HCT116 (cell line): ENCODE results near the gene UVRAG. TPM values are rescaled to one million over a fixed set of nuclear protein-coding genes. Genes with fewer than 3 reads are reported as not detected.

Source experiments
- ATAC-seq: fragments of 200-7000 bp; cut with Tn5 transposase; 2 replicates; pipeline ENCODE4 v1.9.1; 2020; ENCODE audit warnings: mild to moderate bottlenecking, moderate library complexity
- BruUV-seq: library from RNA; stranded (reverse); fragments of 400-500 nt; replicated peaks from 2 replicates; lab custom pipeline; 2021; lab: Mats Ljungman, UMichigan
- CTCF ChIA-PET: fragments of 300-600 bp; sonication (Branson Sonifier 250); formaldehyde crosslinking; loops from one replicate; lab custom pipeline; 2021; ENCODE audit warnings: antibody characterized with exemption; lab: Charles Lee
- POLR2A ChIA-PET: fragments of 300-600, 350-600 bp; sonication (Branson Sonifier 250); formaldehyde crosslinking; loops from one replicate; lab custom pipeline; 2021; ENCODE audit warnings: antibody characterized with exemption; lab: Charles Lee
- RAD21 ChIA-PET, 2 experiments: fragments of 300-600 bp; sonication (Branson Sonifier 250); formaldehyde crosslinking; loops; one replicate each; lab custom pipeline; 2023; ENCODE audit warnings: low total read pairs in 2 of 2; ENCODE audit not compliant: uncharacterized antibody in 2 of 2, unreplicated experiment in 2 of 2, low non-redundant PET in 1 of 2; lab: Charles Lee
- DNase-seq: peaks from one replicate; pipeline ENCODE4 v3.0.0-alpha.2; 2010; ENCODE audit warnings: low read depth, low spot score
- H2AFZ ChIP-seq: fragments of 200-600 bp; shearing (Covaris generic), sonication (generic); 2 replicates; pipeline ENCODE4 v1.6.1; 2017; ENCODE audit warnings: low read depth, mixed run types, mixed read lengths, antibody characterized with exemption, low read length; ENCODE audit not compliant: poor library complexity, severe bottlenecking
- H3K27ac ChIP-seq: 2 replicates; pipeline ENCODE4 v1.5.1; 2012; ENCODE audit warnings: low read depth, low read length
- H3K27me3 ChIP-seq: fragments of 200-600 bp; sonication (generic); 2 replicates; pipeline ENCODE4 v1.6.1; 2016; ENCODE audit warnings: mixed run types, low read length, mixed read lengths; ENCODE audit not compliant: insufficient read depth
- H3K36me3 ChIP-seq, 2 experiments: fragments of 200-500 bp in 1 of 2; fragments of 200-600 bp in 1 of 2; sonication (Bioruptor generic) in 1 of 2; sonication (generic) in 1 of 2; 2 replicates each; pipeline versions ENCODE4 v1.5.1 to v1.6.1; 2014 to 2016; ENCODE audit warnings: low read length in 2 of 2, inconsistent platforms in 1 of 2, mixed read lengths in 1 of 2, mixed run types in 1 of 2; ENCODE audit not compliant: insufficient read depth in 2 of 2, control insufficient read depth in 1 of 2
- H3K4me1 ChIP-seq, 2 experiments: fragments of 200-600 bp in 1 of 2; sonication (generic) in 1 of 2; 2 replicates each; pipeline versions ENCODE4 v1.5.1 to v1.6.1; 2012 to 2017; ENCODE audit warnings: low read length in 2 of 2, inconsistent platforms in 1 of 2, mild to moderate bottlenecking in 1 of 2, mixed read lengths in 1 of 2, mixed run types in 1 of 2, moderate library complexity in 1 of 2; ENCODE audit not compliant: insufficient read depth in 2 of 2, control insufficient read depth in 1 of 2
- H3K4me2 ChIP-seq: fragments of 200-600 bp; sonication (generic); 2 replicates; pipeline ENCODE4 v1.6.1; 2017; ENCODE audit warnings: mixed run types, low read length, mixed read lengths
- H3K4me3 ChIP-seq, 2 experiments: fragments of 200-600 bp in 1 of 2; sonication (generic) in 1 of 2; replicated peaks in 1 of 2; 2 replicates each; pipeline ENCODE4 v1.5.1; 2011 to 2016; ENCODE audit warnings: low read length in 2 of 2, control low read depth in 1 of 2, low read depth in 1 of 2, mild to moderate bottlenecking in 1 of 2, mixed read lengths in 1 of 2, mixed run types in 1 of 2
- H3K79me2 ChIP-seq: fragments of 200-600 bp; sonication (generic); 2 replicates; pipeline ENCODE4 v1.6.1; 2017; ENCODE audit warnings: mild to moderate bottlenecking, mixed run types, low read length, moderate library complexity, mixed read lengths; ENCODE audit not compliant: insufficient read depth
- H3K9ac ChIP-seq: fragments of 200-600 bp; sonication (generic); 2 replicates; pipeline ENCODE4 v1.6.1; 2016; ENCODE audit warnings: low read length, mixed read lengths
- H3K9me2 ChIP-seq: fragments of 200-600 bp; sonication (generic), shearing (Covaris generic); 2 replicates; pipeline ENCODE4 v1.6.1; 2017; ENCODE audit warnings: mixed run types, mild to moderate bottlenecking, moderate library complexity; ENCODE audit not compliant: insufficient read depth
- H3K9me3 ChIP-seq, 2 experiments: fragments of 200-500 bp in 1 of 2; fragments of 200-600 bp in 1 of 2; sonication (Bioruptor generic) in 1 of 2; sonication (generic) in 1 of 2; 2 replicates each; pipeline ENCODE4 v1.6.1; 2014 to 2017; ENCODE audit warnings: low read length in 2 of 2, mixed read lengths in 2 of 2, inconsistent platforms in 1 of 2, low read depth in 1 of 2, mild to moderate bottlenecking in 1 of 2, mixed run types in 1 of 2, moderate library complexity in 1 of 2; ENCODE audit not compliant: control insufficient read depth in 1 of 2, insufficient read depth in 1 of 2
- H4K20me1 ChIP-seq: fragments of 200-600 bp; sonication (generic), shearing (Covaris generic); 2 replicates; pipeline ENCODE4 v1.6.1; 2017; ENCODE audit warnings: mixed run types, mild to moderate bottlenecking, moderate library complexity; ENCODE audit not compliant: insufficient read depth
- CBX3 ChIP-seq: IDR thresholded peaks from 2 replicates; pipeline ENCODE4 v1.6.1; 2012; ENCODE audit warnings: low read depth
- CEBPB ChIP-seq: IDR thresholded peaks from 2 replicates; pipeline ENCODE4 v1.6.1; 2012; ENCODE audit warnings: low read depth
- EGR1 ChIP-seq: IDR thresholded peaks from 2 replicates; pipeline ENCODE4 v1.6.1; 2012; ENCODE audit warnings: low read depth
- EZH2phosphoT487 ChIP-seq: fragments of 200-600 bp; IDR thresholded peaks from 2 replicates; pipeline ENCODE4 v1.6.1; 2018; ENCODE audit warnings: antibody characterized with exemption, borderline replicate concordance
- FOSL1 ChIP-seq: IDR thresholded peaks from 2 replicates; pipeline ENCODE4 v1.6.1; 2012; ENCODE audit warnings: low read depth
- JUND ChIP-seq: IDR thresholded peaks from 2 replicates; pipeline ENCODE4 v1.6.1; 2012
- POLR2A ChIP-seq: IDR thresholded peaks from 2 replicates; pipeline ENCODE4 v1.7.0; 2011; ENCODE audit warnings: borderline replicate concordance; ENCODE audit not compliant: insufficient read depth, insufficient read length; ENCODE audit errors: extremely low read depth
- POLR2AphosphoS5 ChIP-seq: IDR thresholded peaks from 2 replicates; pipeline ENCODE4 v1.6.1; 2011; ENCODE audit warnings: mild to moderate bottlenecking, low read depth, low read length, moderate library complexity
- RAD21 ChIP-seq: IDR thresholded peaks from 2 replicates; pipeline ENCODE4 v1.6.1; 2012; ENCODE audit warnings: low read depth, mild to moderate bottlenecking
- SIN3A ChIP-seq: IDR thresholded peaks from 2 replicates; pipeline ENCODE4 v1.6.1; 2012; ENCODE audit warnings: low read depth
- TCF7L2 ChIP-seq: IDR thresholded peaks from 2 replicates; pipeline ENCODE4 v1.7.0; 2011; ENCODE audit warnings: borderline replicate concordance, inconsistent platforms; ENCODE audit not compliant: insufficient read depth, insufficient read length; ENCODE audit errors: extremely low read depth
- YY1 ChIP-seq: IDR thresholded peaks from 2 replicates; pipeline ENCODE4 v1.6.1; 2011; ENCODE audit warnings: low read length, low read depth, moderate library complexity, mild to moderate bottlenecking; ENCODE audit not compliant: insufficient replicate concordance; ENCODE audit errors: extremely low read depth
- ZBTB33 ChIP-seq: IDR thresholded peaks from 2 replicates; pipeline ENCODE4 v1.6.1; 2011; ENCODE audit warnings: mild to moderate bottlenecking, low read length, moderate library complexity; ENCODE audit not compliant: insufficient replicate concordance; ENCODE audit errors: extremely low read depth
- ZFX ChIP-seq: fragments of 450-650 bp; IDR thresholded peaks from 2 replicates; pipeline ENCODE4 v1.6.1; 2017
- ZNF274 ChIP-seq: fragments of 200-500 bp; sonication (Bioruptor generic); IDR thresholded peaks from 2 replicates; pipeline ENCODE4 v1.6.1; 2014; ENCODE audit warnings: mild to moderate bottlenecking, low read depth, low read length, inconsistent platforms
- intact Hi-C: fragments of 100-400 bp; cut with micrococcal nuclease; formaldehyde crosslinking; loops from 2 replicates; pipeline ENCODE4 v1.10.0; 2022
- total RNA-seq: library from RNA; stranded (reverse); gene quantifications from one replicate; pipeline ENCODE4 v1.2.1, GENCODE V29; 2021; ENCODE audit not compliant: unreplicated experiment
- TF ChIP-seq, protein P1 (sequence below): IDR thresholded peaks from 2 replicates; pipeline ENCODE4 v1.6.1; 2012; ENCODE audit warnings: low read depth
- TF ChIP-seq, protein P2 (sequence below): IDR thresholded peaks from 2 replicates; pipeline ENCODE4 v1.6.1; 2012
- TF ChIP-seq, protein P3 (sequence below), 3 experiments: fragments of 200-600 bp in 1 of 3; sonication (generic) in 1 of 3; IDR thresholded peaks in 2 of 3; conservative IDR thresholded peaks in 1 of 3; 2 replicates each; pipeline ENCODE4 v1.5.1; 2012 to 2017; ENCODE audit warnings: low read depth in 2 of 3, low read length in 2 of 3, antibody characterized with exemption in 1 of 3, borderline replicate concordance in 1 of 3, control low read depth in 1 of 3, mild to moderate bottlenecking in 1 of 3, mixed read lengths in 1 of 3, mixed run types in 1 of 3, moderate library complexity in 1 of 3; ENCODE audit not compliant: insufficient read depth in 1 of 3
- TF ChIP-seq, protein P4 (sequence below): IDR thresholded peaks from 2 replicates; pipeline ENCODE4 v1.6.1; 2012

Gene UVRAG
- total RNA-seq, 1 experiment from 2014 or later: 12.3 TPM

DNA sequence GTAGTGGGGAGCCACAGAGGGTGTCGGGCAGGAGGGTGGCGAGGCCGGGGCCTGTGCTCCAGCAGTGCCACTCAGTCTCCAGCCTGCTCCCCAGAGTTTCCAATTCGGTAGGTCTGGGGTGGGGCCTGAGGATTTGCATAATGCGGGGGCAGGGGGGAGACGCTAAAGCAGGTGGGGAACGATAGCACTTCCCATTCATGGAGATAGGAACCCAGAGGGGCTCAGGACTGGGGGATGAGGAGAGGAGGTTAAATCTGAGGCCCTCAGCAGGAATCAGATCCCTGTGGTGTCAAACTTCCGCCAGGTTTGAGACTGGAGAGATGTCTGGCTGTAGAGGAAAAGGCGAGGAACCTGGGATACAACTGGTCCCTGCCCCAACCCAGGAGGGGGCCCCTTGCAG is 361.5 kb downstream of the UVRAG start:
- Histone ChIP-seq H3K27ac (no peak overlapping the region), H2AFZ (no peak overlapping the region), H3K4me3 (no peak overlapping the region), H4K20me1 (no peaks in the 10 kb centered on the region), H3K36me3 (no peaks in the 10 kb centered on the region), H3K9me3 (no peaks in the 10 kb centered on the region), H3K9ac (no peak overlapping the region), H3K4me1 (no peaks in the 10 kb centered on the region), H3K4me2 (no peak overlapping the region), H3K27me3 (no peaks in the 10 kb centered on the region), H3K9me2 (no peaks in the 10 kb centered on the region), H3K79me2 (no peaks in the 10 kb centered on the region)
- intact Hi-C loops: no loop called here
- ChIA-PET RAD21 (no interaction called here), CTCF (no interaction called here), POLR2A (no interaction called here)
- no peak for ATAC-seq
- no peak for TF ChIP-seq CEBPB
- TF ChIP-seq SIN3A: no peak
- TF ChIP-seq YY1: no peak
- TF ChIP-seq CBX3: no peak
- no peak for TF ChIP-seq ZBTB33
- TF ChIP-seq, protein P1, sequence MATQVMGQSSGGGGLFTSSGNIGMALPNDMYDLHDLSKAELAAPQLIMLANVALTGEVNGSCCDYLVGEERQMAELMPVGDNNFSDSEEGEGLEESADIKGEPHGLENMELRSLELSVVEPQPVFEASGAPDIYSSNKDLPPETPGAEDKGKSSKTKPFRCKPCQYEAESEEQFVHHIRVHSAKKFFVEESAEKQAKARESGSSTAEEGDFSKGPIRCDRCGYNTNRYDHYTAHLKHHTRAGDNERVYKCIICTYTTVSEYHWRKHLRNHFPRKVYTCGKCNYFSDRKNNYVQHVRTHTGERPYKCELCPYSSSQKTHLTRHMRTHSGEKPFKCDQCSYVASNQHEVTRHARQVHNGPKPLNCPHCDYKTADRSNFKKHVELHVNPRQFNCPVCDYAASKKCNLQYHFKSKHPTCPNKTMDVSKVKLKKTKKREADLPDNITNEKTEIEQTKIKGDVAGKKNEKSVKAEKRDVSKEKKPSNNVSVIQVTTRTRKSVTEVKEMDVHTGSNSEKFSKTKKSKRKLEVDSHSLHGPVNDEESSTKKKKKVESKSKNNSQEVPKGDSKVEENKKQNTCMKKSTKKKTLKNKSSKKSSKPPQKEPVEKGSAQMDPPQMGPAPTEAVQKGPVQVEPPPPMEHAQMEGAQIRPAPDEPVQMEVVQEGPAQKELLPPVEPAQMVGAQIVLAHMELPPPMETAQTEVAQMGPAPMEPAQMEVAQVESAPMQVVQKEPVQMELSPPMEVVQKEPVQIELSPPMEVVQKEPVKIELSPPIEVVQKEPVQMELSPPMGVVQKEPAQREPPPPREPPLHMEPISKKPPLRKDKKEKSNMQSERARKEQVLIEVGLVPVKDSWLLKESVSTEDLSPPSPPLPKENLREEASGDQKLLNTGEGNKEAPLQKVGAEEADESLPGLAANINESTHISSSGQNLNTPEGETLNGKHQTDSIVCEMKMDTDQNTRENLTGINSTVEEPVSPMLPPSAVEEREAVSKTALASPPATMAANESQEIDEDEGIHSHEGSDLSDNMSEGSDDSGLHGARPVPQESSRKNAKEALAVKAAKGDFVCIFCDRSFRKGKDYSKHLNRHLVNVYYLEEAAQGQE: no peak
- TF ChIP-seq, protein P2, sequence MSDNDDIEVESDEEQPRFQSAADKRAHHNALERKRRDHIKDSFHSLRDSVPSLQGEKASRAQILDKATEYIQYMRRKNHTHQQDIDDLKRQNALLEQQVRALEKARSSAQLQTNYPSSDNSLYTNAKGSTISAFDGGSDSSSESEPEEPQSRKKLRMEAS: no peak
- TF ChIP-seq, protein P3, sequence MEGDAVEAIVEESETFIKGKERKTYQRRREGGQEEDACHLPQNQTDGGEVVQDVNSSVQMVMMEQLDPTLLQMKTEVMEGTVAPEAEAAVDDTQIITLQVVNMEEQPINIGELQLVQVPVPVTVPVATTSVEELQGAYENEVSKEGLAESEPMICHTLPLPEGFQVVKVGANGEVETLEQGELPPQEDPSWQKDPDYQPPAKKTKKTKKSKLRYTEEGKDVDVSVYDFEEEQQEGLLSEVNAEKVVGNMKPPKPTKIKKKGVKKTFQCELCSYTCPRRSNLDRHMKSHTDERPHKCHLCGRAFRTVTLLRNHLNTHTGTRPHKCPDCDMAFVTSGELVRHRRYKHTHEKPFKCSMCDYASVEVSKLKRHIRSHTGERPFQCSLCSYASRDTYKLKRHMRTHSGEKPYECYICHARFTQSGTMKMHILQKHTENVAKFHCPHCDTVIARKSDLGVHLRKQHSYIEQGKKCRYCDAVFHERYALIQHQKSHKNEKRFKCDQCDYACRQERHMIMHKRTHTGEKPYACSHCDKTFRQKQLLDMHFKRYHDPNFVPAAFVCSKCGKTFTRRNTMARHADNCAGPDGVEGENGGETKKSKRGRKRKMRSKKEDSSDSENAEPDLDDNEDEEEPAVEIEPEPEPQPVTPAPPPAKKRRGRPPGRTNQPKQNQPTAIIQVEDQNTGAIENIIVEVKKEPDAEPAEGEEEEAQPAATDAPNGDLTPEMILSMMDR (IDR thresholded peaks at IDR 0.05 in 2 of 3, conservative IDR thresholded peaks at IDR 0.05 in 1 of 3; ENCODE audit: borderline replicate concordance in 1 of 3, insufficient read depth in 1 of 3, low read depth in 2 of 3, low read length in 2 of 3): no peak
- TF ChIP-seq JUND: no peak
- no peak for TF ChIP-seq POLR2AphosphoS5
- TF ChIP-seq, protein P4, sequence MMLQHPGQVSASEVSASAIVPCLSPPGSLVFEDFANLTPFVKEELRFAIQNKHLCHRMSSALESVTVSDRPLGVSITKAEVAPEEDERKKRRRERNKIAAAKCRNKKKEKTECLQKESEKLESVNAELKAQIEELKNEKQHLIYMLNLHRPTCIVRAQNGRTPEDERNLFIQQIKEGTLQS: no peak
- TF ChIP-seq FOSL1: no peak
- no peak for TF ChIP-seq TCF7L2
- no peak for TF ChIP-seq POLR2A
- TF ChIP-seq RAD21: no peak
- no peak for TF ChIP-seq ZNF274
- no peak for TF ChIP-seq EGR1
- no peak for TF ChIP-seq ZFX
- TF ChIP-seq EZH2phosphoT487: no peak
- no TSS peak for BruUV-seq
- DNase-seq: no peak
